Measurements from ENCODE around the gene ALG1L2.

DNA sequence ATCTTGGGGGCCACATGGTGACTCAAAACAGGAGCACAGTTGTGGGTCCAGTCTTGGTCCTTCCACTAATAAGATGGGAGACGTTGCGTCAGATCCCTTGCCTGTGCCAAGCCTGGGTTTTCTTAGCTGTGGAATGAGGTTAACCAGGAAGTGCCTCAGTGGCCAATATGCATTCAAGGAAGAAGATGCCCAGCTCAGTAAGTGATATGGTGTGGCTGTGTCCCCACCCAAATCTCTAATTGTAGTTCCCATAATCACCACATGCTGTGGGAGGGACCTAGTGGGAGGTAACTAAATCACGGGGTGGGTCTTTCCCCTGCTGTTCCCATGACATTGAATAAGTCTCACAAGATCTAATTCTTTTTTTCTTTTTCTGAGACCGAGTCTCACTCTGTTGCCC, 6.4 kb downstream of the ALG1L2 start:
- no peak for TF ChIP-seq EZH2 (IDR thresholded peaks at IDR 0.05; ENCODE audit: insufficient read depth, poor library complexity, severe bottlenecking)
- TF ChIP-seq EZH2phosphoT487 (IDR thresholded peaks at IDR 0.05; ENCODE audit: insufficient read depth, low read depth), result no peak

All from GM23248 (cell line).